HEK293 (cell line): ENCODE data around the gene ZNF334.

Source experiments
- CTCF ChIA-PET: fragments of 350-600 bp; formaldehyde crosslinking; extraction: SDS; loops from one replicate; lab custom pipeline; 2021; ENCODE audit warnings: antibody characterized with exemption; lab: Yijun Ruan, JAX
- POLR2A ChIA-PET: fragments of 300-600 bp; formaldehyde crosslinking; extraction: SDS; loops from one replicate; lab custom pipeline; 2020; ENCODE audit warnings: antibody characterized with exemption, inconsistent platforms; lab: Yijun Ruan, JAX
- H3K27ac ChIP-seq: fragments of 200-500 bp; sonication (Bioruptor generic); 2 replicates; pipeline ENCODE4 v1.5.1; 2014; ENCODE audit warnings: low read depth, low read length, control low read depth, inconsistent platforms; ENCODE audit errors: extremely low read depth
- H3K36me3 ChIP-seq, 2 experiments: fragments of 200-500 bp in 1 of 2; sonication (Bioruptor generic) in 1 of 2; 1 replicate in 1 of 2; 2 replicates in 1 of 2; pipeline ENCODE4 v1.5.1; 2014 to 2017; ENCODE audit warnings: inconsistent platforms in 2 of 2, low read length in 2 of 2; ENCODE audit not compliant: control insufficient read depth in 2 of 2, insufficient read depth in 1 of 2
- H3K4me1 ChIP-seq: fragments of 200-500 bp; sonication (Bioruptor generic); 2 replicates; pipeline ENCODE4 v1.5.1; 2014; ENCODE audit warnings: mild to moderate bottlenecking, low read length, inconsistent platforms; ENCODE audit not compliant: control insufficient read depth, insufficient read depth
- H3K4me3 ChIP-seq: 2 replicates; pipeline ENCODE4 v1.5.1; 2011; ENCODE audit warnings: low read depth, mild to moderate bottlenecking, control low read depth, low read length, moderate library complexity
- H3K9me3 ChIP-seq: fragments of 200-500 bp; sonication (Bioruptor generic); 2 replicates; pipeline ENCODE4 v1.5.1; 2014; ENCODE audit warnings: low read depth, low read length, inconsistent platforms; ENCODE audit not compliant: control insufficient read depth, insufficient read depth
- KLF10 ChIP-seq: fragments of 450-650 bp; IDR thresholded peaks from 2 replicates; pipeline ENCODE4 v1.5.1; 2018; ENCODE audit warnings: missing biosample characterization, mild to moderate bottlenecking, missing genetic modification characterization
- REST ChIP-seq: fragments of 450-650 bp; formaldehyde crosslinking; IDR thresholded peaks from 2 replicates; pipeline ENCODE4 v1.5.1; 2016; ENCODE audit warnings: missing biosample characterization, missing genetic modification characterization
- YY2 ChIP-seq: fragments of 450-650 bp; formaldehyde crosslinking; IDR thresholded peaks from 2 replicates; pipeline ENCODE4 v1.5.1; 2016; ENCODE audit warnings: missing biosample characterization, missing genetic modification characterization
- ZFP69B ChIP-seq: fragments of 450-650 bp; formaldehyde crosslinking; IDR thresholded peaks from 2 replicates; pipeline ENCODE4 v1.5.1; 2016; ENCODE audit warnings: missing biosample characterization, missing genetic modification characterization
- ZNF221 ChIP-seq: fragments of 450-650 bp; formaldehyde crosslinking; IDR thresholded peaks from 2 replicates; pipeline ENCODE4 v1.5.1; 2017; ENCODE audit warnings: missing biosample characterization, missing genetic modification characterization, borderline replicate concordance
- ZNF335 ChIP-seq: fragments of 450-650 bp; formaldehyde crosslinking; conservative IDR thresholded peaks from 2 replicates; pipeline ENCODE4 v1.5.1; 2016; ENCODE audit warnings: missing biosample characterization, missing genetic modification characterization
- ZNF354C ChIP-seq: fragments of 450-650 bp; formaldehyde crosslinking; IDR thresholded peaks from 2 replicates; pipeline ENCODE4 v1.5.1; 2016; ENCODE audit warnings: missing biosample characterization, missing genetic modification characterization, low read depth, borderline replicate concordance
- ZNF362 ChIP-seq: fragments of 450-650 bp; formaldehyde crosslinking; IDR thresholded peaks from 2 replicates; pipeline ENCODE4 v1.5.1; 2016; ENCODE audit warnings: missing biosample characterization, missing genetic modification characterization
- ZNF366 ChIP-seq: fragments of 450-650 bp; formaldehyde crosslinking; conservative IDR thresholded peaks from 2 replicates; pipeline ENCODE4 v1.5.1; 2016; ENCODE audit warnings: missing biosample characterization, missing genetic modification characterization
- ZNF398 ChIP-seq: fragments of 450-650 bp; formaldehyde crosslinking; IDR thresholded peaks from 2 replicates; pipeline ENCODE4 v1.5.1; 2017; ENCODE audit warnings: missing biosample characterization, missing genetic modification characterization
- ZNF513 ChIP-seq: fragments of 450-650 bp; IDR thresholded peaks from 2 replicates; pipeline ENCODE4 v1.5.1; 2018; ENCODE audit warnings: missing biosample characterization, missing genetic modification characterization
- ZNF692 ChIP-seq: fragments of 450-650 bp; formaldehyde crosslinking; IDR thresholded peaks from 2 replicates; pipeline ENCODE4 v1.5.1; 2016; ENCODE audit warnings: missing biosample characterization, missing genetic modification characterization
- ZNF791 ChIP-seq: fragments of 450-650 bp; formaldehyde crosslinking; IDR thresholded peaks from 2 replicates; pipeline ENCODE4 v1.5.1; 2016; ENCODE audit warnings: missing biosample characterization, missing genetic modification characterization

ZNF334 gene

GRCh38 chr20:46543033-46543432 is 29.7 kb upstream of the ZNF334 start:
- no peaks in the 10 kb centered on the region for H3K9me3 ChIP-seq
- no peak for TF ChIP-seq YY2 (tag by site-specific recombination)
- peak; percentile 85 for TF ChIP-seq ZNF366 (tag by site-specific recombination)
- H3K4me1 ChIP-seq = no peaks in the 10 kb centered on the region
- ChIA-PET CTCF (no interaction called here), POLR2A (no interaction called here)
- H3K36me3 ChIP-seq = no peaks in the 10 kb centered on the region
- no peak overlapping the region for H3K27ac ChIP-seq
- no peak overlapping the region for H3K4me3 ChIP-seq

GRCh38 chr20:46541229-46541935 is 28.0 kb upstream of the ZNF334 start:
- Histone ChIP-seq H3K27ac (no peak overlapping the region), H3K4me3 (no peak overlapping the region), H3K36me3 (no peaks in the 10 kb centered on the region), H3K9me3 (no peaks in the 10 kb centered on the region), H3K4me1 (no peaks in the 10 kb centered on the region)
- ChIA-PET POLR2A (no interaction called here), CTCF (no interaction called here)
- no peak for TF ChIP-seq KLF10 (tag by site-specific recombination)
- no peak for TF ChIP-seq ZNF513 (tag by site-specific recombination)
- no peak for TF ChIP-seq REST (tag by site-specific recombination)
- no peak for TF ChIP-seq ZNF354C (tag by site-specific recombination)
- TF ChIP-seq ZFP69B = no peak
- no peak for TF ChIP-seq ZNF791
- no peak for TF ChIP-seq ZNF398
- TF ChIP-seq ZNF335 (tag by site-specific recombination) = no peak
- no peak for TF ChIP-seq ZNF692 (tag by site-specific recombination)
- TF ChIP-seq ZNF221 (tag by site-specific recombination) = no peak
- no peak for TF ChIP-seq ZNF362
